Endothelial cell of umbilical vein (primary cell): Measurements from ENCODE around the gene NF1. TPM values are rescaled to one million over a fixed set of nuclear protein-coding genes. Genes with fewer than 3 reads are reported as not detected.
"Not testable (repeated sequence)": the region's sequence is repeated elsewhere in the genome, so short reads cannot be mapped to it uniquely, and the experiment has no call there.

Experiments
- BruUV-seq: library from RNA; stranded (reverse); fragments of 400-500 nt; replicated peaks from 2 replicates; lab custom pipeline; 2021; lab: Mats Ljungman, UMichigan
- CTCF ChIA-PET: fragments of 300-600, 350-600 bp; sonication (Branson Sonifier 250); formaldehyde crosslinking; loops from one replicate; lab custom pipeline; 2021; ENCODE audit warnings: antibody characterized with exemption, inconsistent platforms; lab: Charles Lee
- POLR2A ChIA-PET: fragments of 300-600, 350-600 bp; sonication (Branson Sonifier 250); formaldehyde crosslinking; loops from one replicate; lab custom pipeline; 2021; ENCODE audit warnings: antibody characterized with exemption, inconsistent platforms; lab: Charles Lee
- DNase-seq: peaks from one replicate; pipeline ENCODE4 v3.0.0-alpha.2; 2011; ENCODE audit warnings: low read depth, low spot score
- FAIRE-seq: peaks from 2 replicates; lab custom pipeline; 2011; peaks lifted over from hg19 to GRCh38; lab: Jason Lieb, UNC
- H2AFZ ChIP-seq: 2 replicates; pipeline ENCODE4 v1.6.0; 2012; ENCODE audit warnings: low read depth, low read length, control low read depth, inconsistent platforms
- H3K27ac ChIP-seq: 2 replicates; pipeline ENCODE4 v1.5.1; 2011; ENCODE audit warnings: low read depth, mild to moderate bottlenecking, control low read depth, low read length, moderate library complexity; ENCODE audit not compliant: insufficient read depth
- H3K27me3 ChIP-seq, 2 experiments: 2 replicates each; pipeline versions ENCODE4 v1.6.0 to v1.6.1; 2011; ENCODE audit warnings: low read length in 2 of 2, mixed read lengths in 1 of 2; ENCODE audit not compliant: control insufficient read depth in 2 of 2, insufficient read depth in 2 of 2
- H3K36me3 ChIP-seq, 2 experiments: 2 replicates in 1 of 2; 3 replicates in 1 of 2; pipeline ENCODE4 v1.5.1; 2011; ENCODE audit warnings: low read length in 2 of 2, mild to moderate bottlenecking in 1 of 2, moderate library complexity in 1 of 2; ENCODE audit not compliant: control insufficient read depth in 2 of 2, insufficient read depth in 2 of 2; ENCODE audit errors: extremely low read depth in 1 of 2
- H3K4me1 ChIP-seq: 3 replicates; pipeline ENCODE4 v1.5.1; 2011; ENCODE audit warnings: mild to moderate bottlenecking, low read length; ENCODE audit not compliant: control insufficient read depth, insufficient read depth; ENCODE audit errors: extremely low read depth
- H3K4me2 ChIP-seq: 2 replicates; pipeline ENCODE4 v1.6.1; 2011; ENCODE audit warnings: low read length, control low read depth, mixed read lengths; ENCODE audit not compliant: insufficient read depth
- H3K4me3 ChIP-seq, 3 experiments: fragments of 200-600 bp in 1 of 3; sonication (generic), shearing (Covaris generic) in 1 of 3; replicated peaks in 1 of 3; 2 replicates each; pipeline ENCODE4 v1.5.1; 2011 to 2016; ENCODE audit warnings: control low read depth in 3 of 3, low read length in 3 of 3, mild to moderate bottlenecking in 2 of 3, inconsistent platforms in 1 of 3, low read depth in 1 of 3, moderate library complexity in 1 of 3; ENCODE audit not compliant: insufficient read depth in 1 of 3
- H3K79me2 ChIP-seq: 2 replicates; pipeline ENCODE4 v1.6.0; 2012; ENCODE audit warnings: low read length, inconsistent platforms; ENCODE audit not compliant: control insufficient read depth, insufficient read depth
- H3K9ac ChIP-seq: replicated peaks from 2 replicates; pipeline ENCODE3; 2011; ENCODE audit warnings: low read length, control low read depth; ENCODE audit not compliant: insufficient read depth; ENCODE audit errors: extremely low read depth
- H3K9me1 ChIP-seq: replicated peaks from 3 replicates; pipeline ENCODE4 v1.6.0; 2011; ENCODE audit warnings: mild to moderate bottlenecking, low read length; ENCODE audit not compliant: control insufficient read depth, insufficient read depth; ENCODE audit errors: extremely low read depth
- H3K9me3 ChIP-seq: replicated peaks from 2 replicates; pipeline ENCODE4 v1.5.1; 2012; ENCODE audit warnings: low read length, inconsistent platforms; ENCODE audit not compliant: control insufficient read depth, insufficient read depth
- H4K20me1 ChIP-seq: replicated peaks from 2 replicates; pipeline ENCODE3; 2011; ENCODE audit warnings: mild to moderate bottlenecking, low read length; ENCODE audit not compliant: control insufficient read depth, insufficient read depth; ENCODE audit errors: extremely low read depth
- CTCF ChIP-seq, 2 donors: IDR thresholded peaks; 1 replicate in 1 of 2; 2 replicates in 1 of 2; pipeline ENCODE4 v1.5.1; 2011; ENCODE audit warnings: low read length in 2 of 2, mild to moderate bottlenecking in 2 of 2, moderate library complexity in 2 of 2, control low read depth in 1 of 2, inconsistent platforms in 1 of 2, low read depth in 1 of 2; ENCODE audit not compliant: insufficient read depth in 1 of 2; ENCODE audit errors: extremely low read depth in 1 of 2
- EZH2 ChIP-seq: IDR thresholded peaks from 2 replicates; pipeline ENCODE4 v1.6.1; 2012; ENCODE audit warnings: borderline replicate concordance, low read depth, mild to moderate bottlenecking, moderate library complexity, low read length, inconsistent platforms; ENCODE audit not compliant: severe bottlenecking
- FOS ChIP-seq: IDR thresholded peaks from 2 replicates; pipeline ENCODE4 v1.6.1; 2011; ENCODE audit warnings: mild to moderate bottlenecking, low read length, moderate library complexity, borderline replicate concordance; ENCODE audit not compliant: insufficient read depth
- GATA2 ChIP-seq: IDR thresholded peaks from 2 replicates; pipeline ENCODE4 v1.7.0; 2011; ENCODE audit warnings: low read depth, mild to moderate bottlenecking, moderate library complexity, mixed read lengths, low read length; ENCODE audit not compliant: insufficient read length, insufficient read depth
- JUN ChIP-seq: IDR thresholded peaks from 2 replicates; pipeline ENCODE4 v1.6.1; 2011; ENCODE audit warnings: borderline replicate concordance, low read depth; ENCODE audit not compliant: insufficient read length, insufficient read depth
- MAX ChIP-seq: IDR thresholded peaks from 2 replicates; pipeline ENCODE4 v1.6.1; 2011; ENCODE audit not compliant: insufficient read depth, insufficient read length
- MYC ChIP-seq: IDR thresholded peaks from one replicate; pipeline ENCODE4 v1.6.1; 2011; ENCODE audit warnings: mild to moderate bottlenecking, low read depth, low read length
- POLR2A ChIP-seq: IDR thresholded peaks from 2 replicates; pipeline ENCODE4 v1.6.1; 2012; ENCODE audit warnings: low read depth, mild to moderate bottlenecking, control low read depth, low read length
- POLR2AphosphoS5 ChIP-seq: IDR thresholded peaks from 2 replicates; pipeline ENCODE4 v1.6.1; 2012; ENCODE audit warnings: low read depth, mild to moderate bottlenecking, control low read depth, low read length, moderate library complexity; ENCODE audit not compliant: insufficient read depth
- dilution Hi-C: fragments of 300-500 bp; cut with MboI; formaldehyde crosslinking; loops from one replicate; pipeline ENCODE4 v1.15.0; 2019; ENCODE audit warnings: low sequenced_read_pairs; ENCODE audit not compliant: extremely low pct_ligation_motif_present
- intact Hi-C: fragments of 100-400 bp; cut with micrococcal nuclease; formaldehyde crosslinking; loops from one replicate; pipeline ENCODE4 v1.10.0; 2022
- polyA plus RNA-seq, 4 experiments: library from polyadenylated mRNA; depleted of rRNA in 3 of 4; stranded (reverse) in 3 of 4; unstranded in 1 of 4; fragments of >200 nt; gene quantifications; 2 replicates each; pipeline versions ENCODE4 v1.2.1 to v1.2.3, GENCODE V29; 2011 to 2012; ENCODE audit warnings: missing spikeins in 1 of 4
- total RNA-seq: library from RNA; stranded (reverse); gene quantifications from 2 replicates; pipeline ENCODE4 v1.2.3, GENCODE V29; 2021

Gene NF1
- total and polyA plus RNA-seq, 2 donors (not counting 3 experiments of a cell fraction or from before 2014, with no cell fraction given), result 13.7 to 42.4 TPM

- H3K36me3 ChIP-seq, H3K9me1 ChIP-seq, H2AFZ ChIP-seq, BruUV-seq, H3K27ac ChIP-seq, FAIRE-seq, dilution Hi-C loops, H3K9ac ChIP-seq, DNase-seq, H3K4me2 ChIP-seq, H3K4me3 ChIP-seq, H3K4me1 ChIP-seq, H4K20me1 ChIP-seq, H3K79me2 ChIP-seq, H3K27me3 ChIP-seq, POLR2A ChIA-PET, H3K9me3 ChIP-seq: not testable (repeated sequence)
- CTCF ChIA-PET, result interaction anchor here (1.0 to 1.8 kb wide), 3 partner anchors 13 to 299 kb away, joined by 3 to 4 read pairs (median 3); no protein-coding TSS in a partner anchor
- intact Hi-C loops, result loop anchor here (10.0 kb wide), 1 partner anchor 764 kb away; the partner anchor contains the start of gene COPRS
Observed at GRCh38 chr17:31090650-31091049, 4.1 kb upstream of the NF1 start.

GRCh38 chr17:31092475-31093064 lies 2.2 kb upstream of the NF1 start:
- dilution Hi-C loops (no loop called here), intact Hi-C loops (loop anchor here (10.0 kb wide), 1 partner anchor 762 kb away; the partner anchor contains the start of gene COPRS)
- no peak for TF ChIP-seq MAX
- TF ChIP-seq GATA2, result no peak
- no peak for TF ChIP-seq POLR2A
- TF ChIP-seq JUN, result no peak
- no peak for TF ChIP-seq EZH2
- no peak for TF ChIP-seq MYC
- TF ChIP-seq FOS, result no peak
- no peak for TF ChIP-seq CTCF (IDR thresholded peaks at IDR 0.05; ENCODE audit: extremely low read depth in 1 of 2, insufficient read depth in 1 of 2, low read depth in 1 of 2, low read length in 2 of 2)
- no peak for TF ChIP-seq POLR2AphosphoS5

More at GRCh38 chr17:31092475-31093064, 2.2 kb upstream of the NF1 start:
- Histone ChIP-seq H3K9me3 (no peaks in the 10 kb centered on the region), H3K9me1 (no peaks in the 10 kb centered on the region), H3K4me2 (no peak overlapping the region), H3K36me3 (no peaks in the 10 kb centered on the region), H3K27me3 (no peaks in the 10 kb centered on the region), H2AFZ (no peak overlapping the region), H3K4me3 (no peak overlapping the region), H3K9ac (no peak overlapping the region), H3K4me1 (peaks cover 10% of the 10 kb centered on the region), H3K79me2 (peaks cover 21% of the 10 kb centered on the region), H3K27ac (no peak overlapping the region), H4K20me1 (no peaks in the 10 kb centered on the region)
- no TSS peak for BruUV-seq
- CTCF ChIA-PET, result interaction anchor here (0.8 kb wide), 1 partner anchor 25 kb away, joined by 3 read pairs; no protein-coding TSS in a partner anchor
- POLR2A ChIA-PET, result no interaction called here
- DNase-seq, result no peak
- no peak for FAIRE-seq
